GM12865 (cell line): ENCODE results near the gene KRTAP20-1.

Source experiments
- DNase-seq: peaks from one replicate; pipeline ENCODE4 v3.0.0; 2010; ENCODE audit warnings: low read depth
- H3K4me3 ChIP-seq: 2 replicates; pipeline ENCODE4 v1.5.1; 2011; ENCODE audit warnings: mild to moderate bottlenecking, low read depth, low read length, control low read depth
- TF ChIP-seq, protein P1 (sequence below): IDR thresholded peaks from 2 replicates; pipeline ENCODE4 v1.5.1; 2011; ENCODE audit warnings: low read length, control low read depth, low read depth, inconsistent platforms; ENCODE audit not compliant: insufficient read depth; ENCODE audit errors: missing control alignments

The KRTAP20-1 gene

DNA sequence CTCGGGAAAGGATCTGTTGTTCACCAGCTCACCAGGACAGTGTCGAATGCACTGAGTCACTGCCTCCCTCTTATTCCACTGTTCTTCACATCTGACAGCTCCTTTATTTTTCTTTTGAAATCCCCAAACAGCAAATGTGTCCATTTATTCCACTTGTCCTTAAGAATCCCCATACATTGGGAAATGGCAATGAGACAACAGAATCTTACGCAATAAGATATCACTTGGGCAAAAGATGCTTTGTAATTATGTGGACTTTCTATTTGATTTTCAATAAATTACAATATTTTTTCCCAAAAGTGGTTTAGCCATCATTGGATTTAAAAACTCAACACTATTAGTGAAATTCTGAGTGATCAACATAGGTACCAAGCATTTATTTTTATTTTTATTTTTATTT is 22.5 kb downstream of the KRTAP20-1 start:
- DNase-seq: no peak
- TF ChIP-seq, protein P1, sequence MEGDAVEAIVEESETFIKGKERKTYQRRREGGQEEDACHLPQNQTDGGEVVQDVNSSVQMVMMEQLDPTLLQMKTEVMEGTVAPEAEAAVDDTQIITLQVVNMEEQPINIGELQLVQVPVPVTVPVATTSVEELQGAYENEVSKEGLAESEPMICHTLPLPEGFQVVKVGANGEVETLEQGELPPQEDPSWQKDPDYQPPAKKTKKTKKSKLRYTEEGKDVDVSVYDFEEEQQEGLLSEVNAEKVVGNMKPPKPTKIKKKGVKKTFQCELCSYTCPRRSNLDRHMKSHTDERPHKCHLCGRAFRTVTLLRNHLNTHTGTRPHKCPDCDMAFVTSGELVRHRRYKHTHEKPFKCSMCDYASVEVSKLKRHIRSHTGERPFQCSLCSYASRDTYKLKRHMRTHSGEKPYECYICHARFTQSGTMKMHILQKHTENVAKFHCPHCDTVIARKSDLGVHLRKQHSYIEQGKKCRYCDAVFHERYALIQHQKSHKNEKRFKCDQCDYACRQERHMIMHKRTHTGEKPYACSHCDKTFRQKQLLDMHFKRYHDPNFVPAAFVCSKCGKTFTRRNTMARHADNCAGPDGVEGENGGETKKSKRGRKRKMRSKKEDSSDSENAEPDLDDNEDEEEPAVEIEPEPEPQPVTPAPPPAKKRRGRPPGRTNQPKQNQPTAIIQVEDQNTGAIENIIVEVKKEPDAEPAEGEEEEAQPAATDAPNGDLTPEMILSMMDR: no peak
- no peak overlapping the region for H3K4me3 ChIP-seq

DNA sequence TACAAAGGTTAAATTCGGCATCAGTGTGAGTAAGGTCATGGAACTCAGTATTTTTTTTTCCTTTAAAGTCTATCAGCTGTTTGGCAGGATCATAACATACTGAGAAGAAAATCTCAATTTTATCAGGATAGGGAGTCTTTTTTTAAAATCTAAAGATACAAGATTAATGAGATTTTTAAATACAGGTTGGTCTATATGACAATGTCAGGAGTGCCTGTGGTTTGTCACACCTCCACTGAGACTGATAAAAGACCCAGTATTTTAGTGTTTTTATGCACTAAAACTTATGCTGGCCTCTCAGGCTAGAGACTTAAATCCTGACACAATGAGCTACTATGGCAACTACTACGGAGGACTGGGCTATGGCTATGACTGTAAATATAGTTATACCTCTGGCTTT is 26.3 kb downstream of the KRTAP20-1 start, which contains the start of gene KRTAP20-3:
Gene KRTAP20-3, plus strand, starts transcription at position 301 of the 400 bp plus-strand sequence.
- no peak for DNase-seq
- TF ChIP-seq, protein P1: no peak
- H3K4me3 ChIP-seq: no peak within 1 kb of the TSS

DNA sequence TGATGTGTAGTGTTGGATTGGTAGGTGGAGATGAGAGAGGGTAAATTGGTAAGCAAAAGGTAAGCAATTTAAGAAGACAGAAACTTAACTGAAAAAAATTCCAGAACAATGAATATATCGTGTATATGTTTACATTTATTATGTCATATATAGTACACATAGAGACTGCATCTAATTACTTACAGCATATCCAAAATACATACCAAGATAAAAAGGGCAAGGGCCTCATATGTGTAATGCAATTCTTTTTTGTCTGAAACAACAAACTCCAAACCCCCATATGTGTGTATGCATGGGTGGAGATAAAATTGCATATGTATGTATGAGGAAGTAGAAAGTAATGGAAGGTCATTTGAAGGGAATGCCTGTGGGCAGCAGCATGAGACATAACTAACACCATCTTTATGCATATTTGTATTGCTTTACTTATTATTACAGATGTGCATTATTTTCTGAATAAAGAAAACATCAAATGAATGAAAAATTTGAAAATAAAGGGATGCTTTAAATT is 30.7 kb downstream of the KRTAP20-1 start:
- no peak overlapping the region for H3K4me3 ChIP-seq
- DNase-seq: no peak
- TF ChIP-seq, protein P1: no peak

DNA sequence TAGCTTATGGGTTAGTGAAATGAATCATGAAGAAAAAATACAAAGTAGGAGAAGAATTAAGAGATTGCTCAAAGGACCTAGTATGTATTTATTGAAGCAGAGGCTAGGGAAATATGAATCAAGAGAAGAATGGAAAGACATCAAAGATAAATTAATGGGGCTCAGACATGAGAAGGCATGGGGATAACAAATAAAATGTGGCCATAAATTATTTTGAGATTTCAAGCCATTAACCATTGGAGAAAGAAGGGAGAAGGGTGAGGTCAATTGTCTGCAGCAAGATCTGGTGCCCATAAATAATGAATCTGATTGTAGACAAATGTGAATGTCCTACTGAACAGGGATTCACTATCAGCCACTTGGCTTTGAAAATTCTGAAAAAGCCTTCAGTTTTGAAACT is 36.7 kb downstream of the KRTAP20-1 start:
- DNase-seq: no peak
- no peak overlapping the region for H3K4me3 ChIP-seq
- TF ChIP-seq, protein P1: no peak
